GM23338 (cell line): ENCODE results near the gene FOXP2. TPM values are rescaled to one million over a fixed set of nuclear protein-coding genes. Genes with fewer than 3 reads are reported as not detected.

ENCODE experiments used
- ATAC-seq: fragments of 200-7000 bp; cut with Tn5 transposase; 3 replicates; pipeline ENCODE4 v1.9.1; 2020
- DNase-seq: peaks from one replicate; pipeline ENCODE4 v3.0.0-alpha.2; 2015; ENCODE audit warnings: low spot score
- H2AFZ ChIP-seq: fragments of 200-600 bp; sonication (generic); 2 replicates; pipeline ENCODE4 v1.8.0; 2016; ENCODE audit warnings: antibody characterized with exemption, mild to moderate bottlenecking, moderate library complexity
- H3F3A ChIP-seq: fragments of 200-600 bp; sonication (generic); replicated peaks from 2 replicates; pipeline ENCODE4 v1.8.0; 2017; ENCODE audit warnings: antibody characterized with exemption, mixed run types, low read depth
- H3K27ac ChIP-seq: fragments of 200-600 bp; sonication (generic); 2 replicates; pipeline ENCODE4 v1.6.1; 2016; ENCODE audit warnings: low read depth
- H3K27me3 ChIP-seq: fragments of 200-600 bp; sonication (generic); 2 replicates; pipeline ENCODE4 v1.8.0; 2016; ENCODE audit warnings: mild to moderate bottlenecking, mixed run types, moderate library complexity; ENCODE audit not compliant: insufficient read depth
- H3K36me3 ChIP-seq: fragments of 200-600 bp; sonication (generic); 2 replicates; pipeline ENCODE4 v1.8.0; 2016; ENCODE audit warnings: mild to moderate bottlenecking; ENCODE audit not compliant: insufficient read depth
- H3K4me1 ChIP-seq: fragments of 200-600 bp; sonication (generic); 2 replicates; pipeline ENCODE4 v1.8.0; 2016; ENCODE audit warnings: mild to moderate bottlenecking, moderate library complexity; ENCODE audit not compliant: insufficient read depth
- H3K4me2 ChIP-seq: fragments of 200-600 bp; sonication (generic); 2 replicates; pipeline ENCODE4 v1.7.1; 2017; ENCODE audit warnings: mixed run types
- H3K4me3 ChIP-seq: fragments of 200-600 bp; sonication (generic); 2 replicates; pipeline ENCODE4 v1.6.1; 2016; ENCODE audit warnings: mixed run types
- H3K79me2 ChIP-seq: fragments of 200-600 bp; sonication (generic); replicated peaks from 2 replicates; pipeline ENCODE4 v1.8.0; 2017; ENCODE audit warnings: mild to moderate bottlenecking; ENCODE audit not compliant: insufficient read depth
- H3K9me2 ChIP-seq: fragments of 200-600 bp; sonication (generic); 2 replicates; pipeline ENCODE4 v1.8.0; 2017; ENCODE audit not compliant: insufficient read depth
- H4K20me1 ChIP-seq: fragments of 200-600 bp; sonication (generic); replicated peaks from 2 replicates; pipeline ENCODE4 v1.8.0; 2017; ENCODE audit warnings: mild to moderate bottlenecking; ENCODE audit not compliant: insufficient read depth
- H3K27ac Mint-ChIP-seq: 2 replicates; pipeline ENCODE4 v1.8.0; 2020; ENCODE audit warnings: inconsistent platforms, mild to moderate bottlenecking, moderate library complexity, mixed read lengths
- H3K27me3 Mint-ChIP-seq: 3 replicates; pipeline ENCODE4 v1.8.0; 2022; ENCODE audit warnings: low read depth, mild to moderate bottlenecking, moderate library complexity, mixed read lengths, inconsistent platforms; ENCODE audit not compliant: insufficient read depth, poor library complexity
- H3K36me3 Mint-ChIP-seq: 3 replicates; pipeline ENCODE4 v1.8.0; 2021; ENCODE audit warnings: low read depth, mild to moderate bottlenecking, inconsistent platforms, moderate library complexity, mixed read lengths
- H3K4me1 Mint-ChIP-seq: 3 replicates; pipeline ENCODE4 v1.8.0; 2020; ENCODE audit warnings: mild to moderate bottlenecking, inconsistent platforms, mixed read lengths
- H3K4me3 Mint-ChIP-seq: 3 replicates; pipeline ENCODE4 v1.8.0; 2021; ENCODE audit warnings: moderate library complexity, mild to moderate bottlenecking, inconsistent platforms, mixed read lengths
- H3K9me3 Mint-ChIP-seq: 3 replicates; pipeline ENCODE4 v1.8.0; 2020; ENCODE audit warnings: moderate library complexity, mild to moderate bottlenecking, inconsistent platforms, mixed read lengths
- CTCF ChIP-seq, 2 experiments: fragments of 200-600 bp in 1 of 2; sonication (generic) in 1 of 2; conservative IDR thresholded peaks; 2 replicates each; pipeline versions ENCODE4 v1.5.1 to v1.6.1; 2016 to 2017; ENCODE audit warnings: antibody characterized with exemption in 2 of 2, low read depth in 2 of 2, mild to moderate bottlenecking in 2 of 2, moderate library complexity in 1 of 2
- EZH2phosphoT487 ChIP-seq: fragments of 200-600 bp; sonication (generic); IDR thresholded peaks from one replicate; pipeline ENCODE4 v1.8.1; 2018; ENCODE audit warnings: antibody characterized with exemption; ENCODE audit not compliant: unreplicated experiment
- NANOG ChIP-seq: IDR thresholded peaks from 2 replicates; pipeline ENCODE4 v1.6.1; 2016; ENCODE audit warnings: antibody characterized with exemption, borderline replicate concordance
- POLR2AphosphoS5 ChIP-seq: IDR thresholded peaks from 2 replicates; pipeline ENCODE4 v1.6.1; 2016; ENCODE audit warnings: antibody characterized with exemption, low read depth
- STAT1 ChIP-seq: IDR thresholded peaks from one replicate; pipeline ENCODE4 v1.6.1; 2016; ENCODE audit warnings: antibody characterized with exemption; ENCODE audit not compliant: unreplicated experiment
- ZNF331 ChIP-seq: fragments of 250-450 bp; sonication (Bioruptor Pico); IDR thresholded peaks from 2 replicates; pipeline ENCODE4 v1.5.0; 2020; ENCODE audit warnings: low read depth, mild to moderate bottlenecking, moderate library complexity
- polyA plus RNA-seq: library from polyadenylated mRNA; unstranded; fragments of >200 nt; fragmentation: Nextera tagmentation; extraction: Ambion mirVana; gene quantifications from 2 replicates; pipeline ENCODE4 v1.2.1, GENCODE V29; 2016
- total RNA-seq: library from RNA; depleted of rRNA; stranded (reverse); fragments of >200 nt; shearing (Covaris generic); gene quantifications from 2 replicates; pipeline ENCODE4 v1.2.3, GENCODE V29; 2014
- TF ChIP-seq, protein P1 (sequence below): IDR thresholded peaks from 2 replicates; pipeline ENCODE4 v1.6.1; 2016; ENCODE audit warnings: antibody characterized with exemption
- TF ChIP-seq, protein P2 (sequence below): fragments of 250-450 bp; sonication (Bioruptor Pico); IDR thresholded peaks from 2 replicates; pipeline ENCODE4 v1.5.0; 2020; ENCODE audit warnings: mild to moderate bottlenecking, moderate library complexity

FOXP2 gene
- total and polyA plus RNA-seq, 2 experiments from 2014 or later: 0.03 to 0.24 TPM

GRCh38 chr7:114627231-114627630, 212.6 kb downstream of the FOXP2 start:
- H3K4me3 ChIP-seq: no peak overlapping the region
- H3K4me1 Mint-ChIP-seq: peaks cover 34% of the 10 kb centered on the region
- H3K36me3 Mint-ChIP-seq: no peaks in the 10 kb centered on the region

More at GRCh38 chr7:114627231-114627630, 212.6 kb downstream of the FOXP2 start:
- no peak overlapping the region for H3K27ac Mint-ChIP-seq
- Histone ChIP-seq H4K20me1 (no peaks in the 10 kb centered on the region), H3K4me2 (no peak overlapping the region), H3K4me1 (peaks cover 32% of the 10 kb centered on the region), H3F3A (no peaks in the 10 kb centered on the region), H3K9me2 (no peaks in the 10 kb centered on the region), H3K36me3 (no peaks in the 10 kb centered on the region), H2AFZ (no peak overlapping the region), H3K79me2 (no peaks in the 10 kb centered on the region), H3K27me3 (no peaks in the 10 kb centered on the region), H3K27ac (no peak overlapping the region)
- no peak overlapping the region for H3K4me3 Mint-ChIP-seq
- H3K27me3 Mint-ChIP-seq: no peaks in the 10 kb centered on the region
- TF ChIP-seq EZH2phosphoT487: no peak
- TF ChIP-seq CTCF (conservative IDR thresholded peaks at IDR 0.05; ENCODE audit: low read depth in 2 of 2): no peak
- TF ChIP-seq, protein P1, sequence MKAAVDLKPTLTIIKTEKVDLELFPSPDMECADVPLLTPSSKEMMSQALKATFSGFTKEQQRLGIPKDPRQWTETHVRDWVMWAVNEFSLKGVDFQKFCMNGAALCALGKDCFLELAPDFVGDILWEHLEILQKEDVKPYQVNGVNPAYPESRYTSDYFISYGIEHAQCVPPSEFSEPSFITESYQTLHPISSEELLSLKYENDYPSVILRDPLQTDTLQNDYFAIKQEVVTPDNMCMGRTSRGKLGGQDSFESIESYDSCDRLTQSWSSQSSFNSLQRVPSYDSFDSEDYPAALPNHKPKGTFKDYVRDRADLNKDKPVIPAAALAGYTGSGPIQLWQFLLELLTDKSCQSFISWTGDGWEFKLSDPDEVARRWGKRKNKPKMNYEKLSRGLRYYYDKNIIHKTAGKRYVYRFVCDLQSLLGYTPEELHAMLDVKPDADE: no peak
- TF ChIP-seq, protein P2, sequence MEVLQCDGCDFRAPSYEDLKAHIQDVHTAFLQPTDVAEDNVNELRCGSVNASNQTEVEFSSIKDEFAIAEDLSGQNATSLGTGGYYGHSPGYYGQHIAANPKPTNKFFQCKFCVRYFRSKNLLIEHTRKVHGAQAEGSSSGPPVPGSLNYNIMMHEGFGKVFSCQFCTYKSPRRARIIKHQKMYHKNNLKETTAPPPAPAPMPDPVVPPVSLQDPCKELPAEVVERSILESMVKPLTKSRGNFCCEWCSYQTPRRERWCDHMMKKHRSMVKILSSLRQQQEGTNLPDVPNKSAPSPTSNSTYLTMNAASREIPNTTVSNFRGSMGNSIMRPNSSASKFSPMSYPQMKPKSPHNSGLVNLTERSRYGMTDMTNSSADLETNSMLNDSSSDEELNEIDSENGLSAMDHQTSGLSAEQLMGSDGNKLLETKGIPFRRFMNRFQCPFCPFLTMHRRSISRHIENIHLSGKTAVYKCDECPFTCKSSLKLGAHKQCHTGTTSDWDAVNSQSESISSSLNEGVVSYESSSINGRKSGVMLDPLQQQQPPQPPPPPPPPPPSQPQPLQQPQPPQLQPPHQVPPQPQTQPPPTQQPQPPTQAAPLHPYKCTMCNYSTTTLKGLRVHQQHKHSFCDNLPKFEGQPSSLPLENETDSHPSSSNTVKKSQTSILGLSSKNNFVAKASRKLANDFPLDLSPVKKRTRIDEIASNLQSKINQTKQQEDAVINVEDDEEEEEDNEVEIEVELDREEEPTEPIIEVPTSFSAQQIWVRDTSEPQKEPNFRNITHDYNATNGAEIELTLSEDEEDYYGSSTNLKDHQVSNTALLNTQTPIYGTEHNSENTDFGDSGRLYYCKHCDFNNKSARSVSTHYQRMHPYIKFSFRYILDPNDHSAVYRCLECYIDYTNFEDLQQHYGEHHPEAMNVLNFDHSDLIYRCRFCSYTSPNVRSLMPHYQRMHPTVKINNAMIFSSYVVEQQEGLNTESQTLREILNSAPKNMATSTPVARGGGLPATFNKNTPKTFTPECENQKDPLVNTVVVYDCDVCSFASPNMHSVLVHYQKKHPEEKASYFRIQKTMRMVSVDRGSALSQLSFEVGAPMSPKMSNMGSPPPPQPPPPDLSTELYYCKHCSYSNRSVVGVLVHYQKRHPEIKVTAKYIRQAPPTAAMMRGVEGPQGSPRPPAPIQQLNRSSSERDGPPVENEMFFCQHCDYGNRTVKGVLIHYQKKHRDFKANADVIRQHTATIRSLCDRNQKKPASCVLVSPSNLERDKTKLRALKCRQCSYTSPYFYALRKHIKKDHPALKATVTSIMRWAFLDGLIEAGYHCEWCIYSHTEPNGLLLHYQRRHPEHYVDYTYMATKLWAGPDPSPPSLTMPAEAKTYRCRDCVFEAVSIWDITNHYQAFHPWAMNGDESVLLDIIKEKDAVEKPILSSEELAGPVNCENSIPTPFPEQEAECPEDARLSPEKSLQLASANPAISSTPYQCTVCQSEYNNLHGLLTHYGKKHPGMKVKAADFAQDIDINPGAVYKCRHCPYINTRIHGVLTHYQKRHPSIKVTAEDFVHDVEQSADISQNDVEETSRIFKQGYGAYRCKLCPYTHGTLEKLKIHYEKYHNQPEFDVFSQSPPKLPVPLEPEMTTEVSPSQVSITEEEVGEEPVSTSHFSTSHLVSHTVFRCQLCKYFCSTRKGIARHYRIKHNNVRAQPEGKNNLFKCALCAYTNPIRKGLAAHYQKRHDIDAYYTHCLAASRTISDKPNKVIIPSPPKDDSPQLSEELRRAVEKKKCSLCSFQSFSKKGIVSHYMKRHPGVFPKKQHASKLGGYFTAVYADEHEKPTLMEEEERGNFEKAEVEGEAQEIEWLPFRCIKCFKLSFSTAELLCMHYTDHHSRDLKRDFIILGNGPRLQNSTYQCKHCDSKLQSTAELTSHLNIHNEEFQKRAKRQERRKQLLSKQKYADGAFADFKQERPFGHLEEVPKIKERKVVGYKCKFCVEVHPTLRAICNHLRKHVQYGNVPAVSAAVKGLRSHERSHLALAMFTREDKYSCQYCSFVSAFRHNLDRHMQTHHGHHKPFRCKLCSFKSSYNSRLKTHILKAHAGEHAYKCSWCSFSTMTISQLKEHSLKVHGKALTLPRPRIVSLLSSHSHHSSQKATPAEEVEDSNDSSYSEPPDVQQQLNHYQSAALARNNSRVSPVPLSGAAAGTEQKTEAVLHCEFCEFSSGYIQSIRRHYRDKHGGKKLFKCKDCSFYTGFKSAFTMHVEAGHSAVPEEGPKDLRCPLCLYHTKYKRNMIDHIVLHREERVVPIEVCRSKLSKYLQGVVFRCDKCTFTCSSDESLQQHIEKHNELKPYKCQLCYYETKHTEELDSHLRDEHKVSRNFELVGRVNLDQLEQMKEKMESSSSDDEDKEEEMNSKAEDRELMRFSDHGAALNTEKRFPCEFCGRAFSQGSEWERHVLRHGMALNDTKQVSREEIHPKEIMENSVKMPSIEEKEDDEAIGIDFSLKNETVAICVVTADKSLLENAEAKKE (CRISPR knock-in tag): no peak
- TF ChIP-seq STAT1: no peak
- no peak for TF ChIP-seq ZNF331 (CRISPR knock-in tag)
- TF ChIP-seq NANOG: no peak
- no peak for TF ChIP-seq POLR2AphosphoS5
- ATAC-seq (no peak), DNase-seq (no peak)
- no peaks in the 10 kb centered on the region for H3K9me3 Mint-ChIP-seq
